DMS53 treated with DMSO at 0.1 percent for 48 hours (cell line): ENCODE results near the gene CDK14.

ENCODE experiments used
- DNase-seq: peaks from one replicate; lab custom pipeline; 2025; ENCODE audit not compliant: unreplicated experiment; lab: John Stamatoyannopoulos, UW

Gene CDK14

DNA sequence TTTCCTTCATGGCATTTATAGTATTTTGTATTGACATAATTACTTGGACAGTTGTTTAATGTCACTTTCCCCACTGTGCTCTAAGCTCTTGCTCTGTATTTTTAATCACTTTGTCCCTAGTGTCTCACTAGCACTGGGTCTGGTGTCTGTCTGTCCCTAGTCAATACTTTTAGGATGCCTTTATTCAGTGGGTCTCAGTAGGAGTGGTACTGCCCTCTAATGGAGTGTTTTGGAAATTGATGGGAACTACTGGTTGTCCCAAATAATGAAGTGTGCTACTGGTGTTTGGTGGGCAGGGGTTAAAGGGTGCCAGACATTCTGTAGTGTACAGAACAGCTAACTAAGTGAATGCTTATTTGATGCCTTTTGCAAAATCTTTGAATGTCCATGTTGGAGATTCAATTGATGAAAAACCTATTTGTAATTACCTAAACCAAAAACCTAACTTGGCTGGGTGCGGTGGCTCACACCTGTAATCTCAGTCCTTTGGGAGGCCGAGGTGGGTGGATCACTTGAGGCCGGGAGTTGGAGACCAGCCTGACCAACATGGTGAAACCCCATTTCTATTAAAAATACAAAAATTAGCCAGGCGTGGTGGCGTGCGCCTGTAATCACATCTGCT, 33.3 kb downstream of the CDK14 start:
- peak; percentile 51 for DNase-seq

DNA sequence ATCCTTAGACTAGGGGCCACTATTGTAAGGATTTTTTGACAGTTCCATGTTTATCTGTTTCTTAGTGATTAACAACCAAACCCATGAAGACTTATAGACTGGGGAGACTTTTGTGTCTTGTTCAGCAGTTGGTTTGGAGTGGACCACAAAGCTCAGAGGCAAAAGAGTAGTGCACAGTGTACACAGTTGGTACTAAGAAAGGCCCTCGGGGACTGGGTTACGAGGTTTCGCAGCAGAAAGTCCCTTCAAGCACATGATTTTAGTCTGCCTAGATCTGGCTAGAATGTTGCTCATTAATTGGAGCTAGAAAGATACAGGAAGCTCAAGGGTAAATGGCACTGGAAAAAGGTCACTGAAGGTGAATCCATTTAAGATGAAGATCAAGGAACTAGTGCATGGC, 35.4 kb downstream of the CDK14 start:
- no peak for DNase-seq

DNA sequence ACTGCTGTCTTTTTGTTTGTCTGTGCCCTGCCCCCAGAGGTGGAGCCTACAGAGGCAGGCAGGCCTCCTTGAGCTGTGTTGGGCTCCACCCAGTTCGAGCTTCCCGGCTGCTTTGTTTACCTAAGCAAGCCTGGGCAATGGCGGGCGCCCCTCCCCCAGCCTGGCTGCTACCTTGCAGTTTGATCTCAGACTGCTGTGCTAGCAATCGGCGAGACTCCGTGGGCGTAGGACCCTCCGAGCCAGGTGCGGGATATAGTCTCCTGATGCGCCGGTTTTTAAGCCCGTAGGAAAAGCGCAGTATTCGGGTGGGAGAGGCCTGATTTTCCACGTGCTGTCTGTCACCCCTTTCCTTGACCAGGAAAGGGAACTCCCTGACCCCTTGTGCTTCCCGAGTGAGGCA, 43.6 kb downstream of the CDK14 start:
- DNase-seq, result peak; percentile 72

DNA sequence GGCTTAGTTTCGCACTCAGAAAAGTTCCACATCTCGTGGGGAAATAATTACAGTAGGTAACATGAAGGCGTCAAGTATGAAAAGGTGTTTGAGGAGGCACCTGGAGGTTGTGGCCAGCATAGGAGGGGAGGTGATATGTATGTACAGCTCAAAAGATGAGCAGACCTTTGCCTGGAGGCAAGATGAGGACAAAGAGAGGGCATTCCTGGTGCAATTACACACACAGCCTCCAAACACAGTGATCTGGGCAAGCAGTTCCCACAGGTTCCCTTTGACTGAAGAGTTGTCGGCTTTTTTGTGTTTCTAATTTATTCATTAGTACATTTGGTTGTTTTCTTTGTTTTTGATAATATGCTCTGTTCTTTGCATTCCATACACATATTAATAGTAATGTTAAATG, 46.9 kb downstream of the CDK14 start:
- DNase-seq, result no peak

DNA sequence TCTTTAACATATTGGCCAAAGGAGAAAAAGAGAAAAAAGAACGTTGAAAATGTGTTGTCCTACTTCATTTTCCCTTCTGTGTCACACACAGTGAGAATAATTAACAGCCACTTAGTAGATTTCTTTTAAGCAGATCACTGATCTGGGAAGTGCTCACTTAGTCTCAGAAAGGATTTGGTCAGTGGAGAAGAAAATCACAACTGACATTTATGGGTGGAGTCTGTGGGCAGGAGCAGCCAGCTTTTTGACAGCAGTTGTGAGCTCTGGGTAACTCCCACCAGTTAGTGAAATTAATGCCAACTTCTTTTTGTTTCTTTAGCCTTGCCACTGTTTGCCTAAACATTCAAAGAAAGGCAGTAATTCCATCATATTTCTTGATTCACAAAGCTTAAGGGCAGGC, 49.7 kb downstream of the CDK14 start:
- DNase-seq, result no peak

DNA sequence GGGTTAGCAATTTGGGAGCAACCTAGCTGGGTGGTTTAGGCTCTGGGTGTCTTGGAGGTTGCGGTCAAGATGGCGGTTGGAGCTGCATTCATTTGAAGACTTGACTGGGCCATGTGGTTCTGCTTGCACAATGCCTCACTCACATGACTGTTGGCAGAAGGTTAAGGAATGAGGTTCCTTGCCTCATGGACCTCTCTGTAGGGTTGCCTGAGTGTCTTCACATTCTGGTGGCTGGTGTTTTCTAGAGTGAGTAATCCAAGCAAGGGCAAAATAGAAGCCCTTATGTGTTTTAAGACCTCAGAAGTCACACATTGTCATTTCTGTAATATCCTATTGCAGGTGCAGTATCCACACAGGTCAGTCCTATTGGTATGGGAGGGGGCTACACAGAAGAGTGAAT, 52.0 kb downstream of the CDK14 start:
- no peak for DNase-seq

DNA sequence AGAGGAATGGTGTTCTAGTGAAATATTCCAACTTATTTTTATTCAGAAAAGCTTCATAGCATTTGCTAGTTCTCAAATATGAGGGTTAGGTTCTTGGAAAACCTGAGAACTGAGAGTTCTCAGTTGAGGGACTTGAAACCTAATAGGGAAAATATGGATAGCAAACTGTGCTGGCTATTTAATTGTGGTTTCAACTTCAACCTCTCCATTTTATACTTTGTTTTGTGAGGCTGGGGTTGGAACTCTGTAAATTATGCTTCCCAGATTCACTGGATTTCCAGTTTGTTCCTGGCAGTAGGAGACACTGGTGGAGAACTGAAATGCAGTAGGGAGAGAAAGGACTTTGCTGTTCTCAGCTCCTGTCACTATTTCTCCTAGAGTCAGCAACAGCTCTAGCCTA, 52.7 kb downstream of the CDK14 start:
- no peak for DNase-seq

DNA sequence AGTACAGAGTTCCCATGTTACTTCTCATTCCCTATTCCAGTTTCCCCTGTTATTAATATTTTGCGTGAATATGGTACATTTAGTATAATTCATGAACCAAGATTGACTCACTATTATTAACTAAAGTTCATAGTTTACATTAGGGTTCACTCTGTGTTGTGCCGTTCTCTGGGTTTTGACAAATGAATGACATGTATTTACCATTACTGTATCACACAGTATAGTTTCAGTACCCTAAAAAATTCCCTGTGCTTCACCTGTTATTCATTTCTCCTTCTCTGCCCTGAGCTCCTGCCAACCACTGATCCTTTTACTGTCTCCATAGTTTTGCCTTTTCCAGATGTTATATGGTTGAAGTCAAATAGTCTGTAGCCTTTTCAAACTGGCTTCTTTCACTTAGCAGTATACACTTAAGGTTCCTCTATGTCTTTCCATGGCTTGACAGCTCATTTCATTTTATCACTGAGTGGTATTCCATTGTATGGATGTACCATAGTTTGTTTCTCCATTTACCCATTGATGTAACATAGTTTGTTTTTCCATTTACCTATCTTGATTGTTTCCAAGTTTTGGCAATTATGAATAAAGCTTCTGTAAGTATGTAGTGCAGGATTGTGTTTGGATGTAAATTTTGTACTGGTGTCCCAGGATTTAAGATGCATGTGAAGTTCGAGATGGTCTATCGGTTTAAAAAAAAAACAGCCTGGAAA, 58.8 kb downstream of the CDK14 start:
- DNase-seq, result no peak

DNA sequence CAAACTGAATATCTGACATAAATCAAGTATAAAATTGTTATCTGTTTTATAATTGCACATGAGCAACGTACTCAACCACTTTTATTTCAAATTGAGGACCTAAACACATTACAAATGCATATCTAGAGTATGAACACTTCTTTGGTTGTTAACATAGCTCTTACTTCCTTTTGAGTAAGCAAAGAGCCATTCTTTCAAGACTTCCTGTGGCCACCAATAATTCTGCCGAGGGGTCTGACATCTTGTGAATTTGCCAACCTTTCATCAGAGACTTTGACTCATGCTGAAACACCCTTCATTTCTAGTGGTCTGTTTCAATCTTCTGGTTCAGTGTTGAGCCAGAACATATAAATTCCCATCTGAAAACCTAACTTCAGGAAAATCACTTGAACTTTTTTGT, 59.4 kb downstream of the CDK14 start:
- no peak for DNase-seq

DNA sequence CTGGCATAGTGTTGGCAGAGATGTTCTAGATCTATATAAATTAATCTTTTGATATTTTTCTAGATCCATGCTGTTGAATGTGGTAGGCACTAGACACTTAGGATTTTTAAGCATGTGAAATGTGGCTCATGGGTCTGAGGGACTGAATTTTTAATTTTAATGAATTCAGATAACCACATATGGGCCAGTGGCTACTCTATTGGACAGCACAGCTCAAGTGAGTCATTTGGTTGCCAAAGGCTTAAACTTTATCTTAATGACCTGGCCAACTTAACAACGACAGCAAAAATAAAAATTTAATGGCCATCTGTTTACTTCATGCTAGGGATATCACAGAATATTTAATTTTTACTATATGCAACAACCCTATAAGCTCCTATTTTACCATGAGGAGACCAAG, 61.4 kb downstream of the CDK14 start:
- no peak for DNase-seq

DNA sequence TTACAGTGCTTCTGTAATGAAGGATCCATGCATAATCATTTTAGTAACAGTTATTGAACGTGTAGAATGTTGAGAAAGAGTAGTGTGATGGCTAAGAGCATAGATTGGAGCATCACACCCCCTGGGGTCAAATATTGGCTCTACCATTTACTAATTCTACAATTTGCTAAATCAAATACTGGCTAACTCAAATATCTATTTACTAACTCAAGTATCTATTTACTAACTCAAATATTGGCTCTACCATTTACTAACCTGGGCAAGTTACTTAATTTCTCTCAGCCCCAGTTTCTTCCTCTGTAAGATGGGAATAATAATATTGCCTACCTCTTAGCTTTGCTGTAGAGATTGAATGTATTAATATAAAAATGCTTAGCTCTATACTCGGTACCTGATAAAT, 64.0 kb downstream of the CDK14 start:
- DNase-seq, result no peak

DNA sequence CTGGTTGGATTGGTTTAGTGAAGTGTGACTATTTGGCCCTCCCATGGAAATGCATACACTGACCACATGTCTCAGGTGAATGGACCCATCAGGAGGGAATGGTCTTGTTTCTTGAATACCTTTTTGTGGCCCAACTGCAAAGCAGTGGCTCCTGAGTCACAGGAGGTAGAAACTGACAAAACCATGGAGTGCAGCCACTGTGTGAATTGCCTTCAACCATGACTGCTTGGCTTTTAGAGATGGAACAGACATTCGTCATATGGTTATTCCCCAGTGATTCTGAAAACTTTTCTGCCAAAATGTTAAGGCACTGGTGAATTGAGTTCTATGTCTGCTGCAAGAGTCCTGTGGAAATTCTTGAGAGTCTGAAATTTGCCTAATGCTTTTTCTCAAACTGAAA, 64.7 kb downstream of the CDK14 start:
- no peak for DNase-seq

DNA sequence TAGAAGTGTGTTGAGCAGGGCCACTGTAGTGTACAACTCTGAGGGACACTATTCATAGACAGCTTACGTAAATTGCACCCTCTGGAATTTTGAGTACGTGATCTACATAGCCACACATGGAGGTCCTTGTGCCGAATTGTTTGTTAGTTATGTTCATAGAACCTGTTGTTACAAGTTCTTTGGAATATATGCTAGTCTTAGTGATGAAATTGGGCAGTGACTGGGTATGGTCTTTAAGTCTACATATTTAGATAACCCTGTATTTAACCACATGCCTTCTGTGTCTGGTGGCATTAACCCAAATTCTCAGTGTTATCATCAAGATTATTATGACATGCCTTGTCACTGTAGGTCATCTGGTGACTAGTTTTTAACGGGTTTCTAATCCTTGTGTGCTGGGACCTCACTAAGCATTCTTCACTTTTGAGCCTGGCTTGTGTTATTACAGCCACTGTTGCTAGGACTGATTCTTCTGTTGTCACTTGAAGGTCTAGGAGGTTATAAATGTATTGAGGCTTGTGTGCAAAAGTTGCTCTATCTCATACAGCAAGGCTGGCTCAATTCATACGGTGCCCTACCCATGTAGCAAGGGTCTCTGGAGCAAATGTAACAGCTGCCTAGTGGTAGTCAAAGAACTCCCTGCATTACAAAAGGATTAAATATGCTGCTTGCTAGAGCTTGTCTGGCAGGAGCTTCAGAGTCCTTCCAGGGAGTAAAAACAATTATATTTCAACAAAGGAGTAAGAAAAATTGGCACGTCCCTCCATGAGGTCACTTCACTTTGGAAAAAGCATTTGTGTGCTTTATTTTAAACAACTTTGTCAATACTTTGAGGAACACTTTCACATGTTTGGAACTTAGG, 65.4 kb downstream of the CDK14 start:
- no peak for DNase-seq

DNA sequence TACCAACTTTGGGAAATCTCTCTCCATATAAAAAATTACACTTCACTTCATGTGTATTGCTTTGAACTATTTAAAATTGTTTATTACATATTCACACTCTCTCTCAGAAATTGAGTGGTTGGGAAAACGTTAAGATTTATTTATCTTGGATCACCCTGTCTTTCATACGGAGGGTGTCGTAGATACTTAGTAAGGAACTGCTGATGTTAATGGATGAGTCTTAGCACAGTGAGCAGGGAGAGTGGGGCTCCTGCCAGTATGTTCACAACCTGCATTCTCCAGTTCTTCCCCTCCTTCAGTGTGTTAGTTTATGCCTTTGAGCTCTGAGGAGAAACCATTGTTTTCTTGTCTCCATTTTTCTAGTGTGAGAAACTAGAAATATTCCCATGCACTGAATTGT, 67.1 kb downstream of the CDK14 start:
- DNase-seq, result no peak

DNA sequence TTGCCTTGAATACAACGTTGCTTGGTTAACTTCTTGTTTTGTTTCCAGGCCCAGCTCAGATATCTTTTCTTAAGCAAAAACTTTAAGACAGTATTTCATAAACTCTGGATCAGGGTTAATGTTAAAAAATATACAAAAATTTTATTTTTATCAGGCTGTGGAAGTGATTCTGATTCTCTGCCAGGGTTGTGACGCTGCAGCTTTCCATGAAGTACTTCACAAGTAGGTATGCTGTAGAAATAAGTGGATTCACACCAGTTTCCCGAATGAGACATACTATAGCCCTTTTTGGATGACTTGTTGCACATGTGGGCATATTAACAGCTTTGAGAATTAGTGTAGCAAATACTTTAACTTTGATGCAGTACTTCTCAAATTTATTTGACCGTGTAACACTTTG, 70.1 kb downstream of the CDK14 start:
- DNase-seq, result no peak

DNA sequence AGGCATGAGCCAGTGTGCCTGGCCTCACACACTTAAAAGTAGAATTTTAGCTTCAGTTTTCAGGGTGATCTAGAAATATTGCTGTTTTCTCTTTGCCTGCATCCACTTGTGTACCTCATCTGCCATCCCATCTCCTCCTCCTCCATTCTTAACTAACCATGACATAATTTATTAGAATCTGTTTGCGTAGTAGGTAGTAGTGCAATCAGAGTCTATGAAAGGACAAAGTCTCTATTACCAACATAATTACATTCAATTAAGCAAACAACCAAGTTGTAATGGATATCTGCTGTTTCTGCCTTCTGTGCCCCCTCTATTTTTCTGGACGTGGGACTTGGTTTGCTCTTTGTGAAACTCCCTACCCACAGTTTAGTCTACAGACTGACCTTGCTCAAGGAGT, 72.9 kb downstream of the CDK14 start:
- DNase-seq, result no peak

DNA sequence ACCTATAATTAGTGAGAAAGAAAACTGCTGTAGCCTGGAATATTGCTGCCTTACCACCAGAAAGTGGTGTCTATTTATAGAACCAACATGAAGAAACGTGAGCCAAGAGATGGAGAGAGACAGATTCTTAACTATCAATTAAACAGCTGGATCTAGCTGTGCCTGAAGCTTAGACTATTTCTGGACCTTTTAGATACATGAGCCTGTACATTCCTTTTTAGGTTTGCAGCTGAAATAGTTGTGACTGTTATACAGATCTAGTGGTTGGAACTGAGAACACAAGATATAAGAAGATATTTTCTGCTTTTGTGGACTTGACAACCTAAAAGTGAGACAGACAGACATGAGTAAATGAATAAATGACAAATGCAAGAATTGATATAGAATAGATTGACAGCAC, 73.4 kb downstream of the CDK14 start:
- DNase-seq, result no peak

DNA sequence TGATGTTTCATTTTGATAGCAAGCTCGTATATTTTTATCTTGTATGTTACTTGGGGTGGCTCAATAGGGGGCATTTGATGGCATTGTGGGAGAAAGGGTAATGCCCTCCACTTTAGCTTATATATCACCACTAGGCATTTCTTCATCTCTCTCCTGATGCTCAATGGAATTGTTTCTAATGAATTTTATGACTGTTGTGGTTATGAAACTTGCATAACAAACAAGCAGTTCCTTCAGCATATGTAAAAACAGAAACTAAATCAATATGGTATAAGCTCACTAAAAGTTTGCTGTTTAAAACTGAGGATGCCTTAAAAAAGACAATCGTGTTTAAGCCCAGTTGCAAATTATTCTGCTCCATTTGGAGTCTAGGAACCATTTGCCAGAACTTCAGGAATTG, 75.5 kb downstream of the CDK14 start:
- no peak for DNase-seq

DNA sequence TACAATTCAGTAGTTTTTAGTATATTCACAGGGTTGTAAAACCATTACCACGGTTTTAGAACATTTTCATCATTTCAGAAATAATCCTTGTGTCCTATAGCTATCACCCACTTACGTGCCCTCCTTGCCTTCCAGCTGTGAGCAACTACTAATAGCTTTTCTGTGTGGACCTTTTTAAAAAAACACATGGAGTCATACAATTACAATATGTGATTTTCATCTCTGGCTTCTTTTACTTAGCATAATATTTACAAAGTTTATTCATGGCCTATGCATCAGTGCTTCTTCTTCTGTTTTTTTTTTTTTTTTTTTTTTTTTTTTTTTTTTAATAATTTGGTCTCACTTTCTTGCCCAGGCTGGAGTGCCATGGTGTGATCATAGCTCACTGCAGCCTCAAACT, 76.1 kb downstream of the CDK14 start:
- no peak for DNase-seq

DNA sequence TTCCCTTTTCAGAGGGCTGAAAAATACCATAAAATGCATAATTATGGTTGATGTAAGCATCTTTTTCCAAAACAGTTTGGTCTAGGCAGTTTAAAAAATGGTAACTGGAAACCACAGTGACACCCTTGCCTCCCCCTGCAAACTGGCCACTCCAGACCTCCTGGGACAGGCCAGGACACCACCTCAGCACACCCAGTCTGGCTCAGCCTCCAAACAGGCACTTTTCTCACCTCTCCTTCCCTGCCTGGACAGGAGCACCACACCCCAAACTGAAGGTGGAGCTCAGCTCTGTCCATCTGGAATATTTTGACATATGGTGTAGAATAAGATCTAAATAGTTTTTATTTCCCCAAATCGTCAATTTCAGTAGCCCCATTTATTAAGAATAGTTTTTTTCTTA, 78.5 kb downstream of the CDK14 start:
- DNase-seq, result no peak

DNA sequence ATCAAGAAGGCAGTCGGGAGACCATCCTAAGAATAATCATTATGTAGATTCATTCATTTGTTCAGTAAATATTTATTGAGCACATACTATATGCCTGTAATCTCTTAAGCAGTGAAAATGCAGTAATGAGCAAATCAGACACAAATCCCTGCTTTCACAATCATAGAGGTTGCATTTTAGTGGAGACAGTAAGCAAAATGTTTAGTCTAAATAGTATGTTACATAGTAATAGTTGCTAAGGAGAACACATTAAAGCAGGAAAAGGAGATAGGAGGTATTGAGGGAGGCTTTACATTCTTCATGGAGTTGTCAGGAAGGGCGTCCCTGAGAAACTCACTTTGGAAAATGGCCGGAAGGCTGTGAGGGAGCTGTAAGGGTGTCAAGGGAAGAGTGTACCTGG, 79.9 kb downstream of the CDK14 start:
- no peak for DNase-seq
